Aorta (tissue), 5 donors: ENCODE data around the gene MUC6. TPM values are rescaled to one million over a fixed set of nuclear protein-coding genes. Genes with fewer than 3 reads are reported as not detected.
"Not testable (repeated sequence)": the region's sequence is repeated elsewhere in the genome, so short reads cannot be mapped to it uniquely, and the experiment has no call there.

Experiments used
- ATAC-seq: fragments of 200-7000 bp; cut with Tn5 transposase; one replicate; pipeline ENCODE4 v1.9.1; 2022; ENCODE audit warnings: moderate library complexity; ENCODE audit not compliant: low FRiP score
- DNase-seq, 2 donors: peaks; one replicate each; pipeline ENCODE4 v3.0.0-alpha.2; 2020
- H3K27ac ChIP-seq, 2 donors: one replicate each; pipeline ENCODE4 v1.5.1; 2013; ENCODE audit warnings: low read length in 2 of 2, mild to moderate bottlenecking in 2 of 2, moderate library complexity in 2 of 2, control low read depth in 1 of 2, inconsistent platforms in 1 of 2, low read depth in 1 of 2
- H3K27me3 ChIP-seq, 2 donors: one replicate each; pipeline ENCODE4 v1.6.1; 2013; ENCODE audit warnings: control low read depth in 1 of 2, low read length in 1 of 2, mild to moderate bottlenecking in 1 of 2, moderate library complexity in 1 of 2; ENCODE audit not compliant: insufficient read depth in 2 of 2, control insufficient read depth in 1 of 2
- H3K36me3 ChIP-seq, 2 donors: one replicate each; pipeline ENCODE4 v1.6.1; 2013; ENCODE audit warnings: control low read depth in 1 of 2, low read length in 1 of 2, mild to moderate bottlenecking in 1 of 2; ENCODE audit not compliant: insufficient read depth in 2 of 2, control insufficient read depth in 1 of 2
- H3K4me1 ChIP-seq, 2 donors: one replicate each; pipeline ENCODE4 v1.6.1; 2013; ENCODE audit warnings: low read length in 2 of 2, control low read depth in 1 of 2, mild to moderate bottlenecking in 1 of 2, moderate library complexity in 1 of 2; ENCODE audit not compliant: insufficient read depth in 2 of 2, control insufficient read depth in 1 of 2
- H3K4me3 ChIP-seq, 2 donors: one replicate each; pipeline ENCODE4 v1.5.1; 2013; ENCODE audit warnings: low read length in 2 of 2, control low read depth in 1 of 2, mild to moderate bottlenecking in 1 of 2
- H3K9me3 ChIP-seq: one replicate; pipeline ENCODE4 v1.6.1; 2013; ENCODE audit warnings: mild to moderate bottlenecking, low read length; ENCODE audit not compliant: control insufficient read depth
- WGBS, 2 donors: extraction: QIAGEN DNeasy Blood & Tissue Kit; methylation state at CpG; one replicate each; pipeline ENCODE4 v1.1.7; 2013; 5-methylcytosine and 5-hydroxymethylcytosine counted together
- intact Hi-C, 2 donors: fragments of 100-400 bp; cut with DNase I; formaldehyde crosslinking; loops; one replicate each; pipeline versions ENCODE4 v1.14.2 to v1.15.0; 2022
- polyA plus RNA-seq, 2 donors: library from polyadenylated mRNA; stranded (reverse); fragments of 200-250 nt; gene quantifications; one replicate each; pipeline ENCODE4 v1.2.3, GENCODE V29; 2013
- total RNA-seq, 2 donors: library from RNA; stranded (reverse); fragmentation: NEBNext Ultra II Directional; extraction: Animal tissue kit (Norgen Biotek cat#: 25700); gene quantifications; one replicate each; pipeline ENCODE4 v1.2.1, GENCODE V29; 2021
- donor health status: healthy with polysubstance abuse.
- donor health status: Bipolar disorder and iron deficiency.
- donor health status: DM: no; HTN: no; CAD: no.
- donor health status: DM: no; HTN: no; CAD: no.
- donor health status: DM: yes; HTN: yes; CAD: no.

The MUC6 gene
- total and polyA plus RNA-seq, 4 donors = under 0.01 to 0.49 TPM; not detected in 2

GRCh38 chr11:1022908-1023810, 13.4 kb downstream of the MUC6 start:
- intact Hi-C loops = no loop called here
- Histone ChIP-seq H3K4me3 (no peak overlapping the region), H3K27ac (no peak overlapping the region), H3K27me3 (no peaks in the 10 kb centered on the region), H3K9me3 (no peaks in the 10 kb centered on the region), H3K4me1 (no peaks in the 10 kb centered on the region), H3K36me3 (no peaks in the 10 kb centered on the region)
- DNase-seq (no peak), ATAC-seq (no peak)
- WGBS, 2 donors = 93 to 94% methylated on average over 21 to 28 of the region's 28 CpGs

GRCh38 chr11:1022411-1022810, 14.1 kb downstream of the MUC6 start:
- ATAC-seq (no peak), DNase-seq (no peak)
- H3K36me3 ChIP-seq = no peaks in the 10 kb centered on the region
- H3K4me1 ChIP-seq = no peaks in the 10 kb centered on the region
- no peak overlapping the region for H3K27ac ChIP-seq
- intact Hi-C loops = no loop called here
- H3K27me3 ChIP-seq = no peaks in the 10 kb centered on the region
- H3K9me3 ChIP-seq = no peaks in the 10 kb centered on the region
- H3K4me3 ChIP-seq = no peak overlapping the region
- WGBS, 2 donors = 97% methylated on average over 7 of the region's 7 CpGs

- Histone ChIP-seq H3K9me3 (no peaks in the 10 kb centered on the region), H3K27me3 (no peaks in the 10 kb centered on the region), H3K27ac (no peak overlapping the region), H3K4me1 (no peaks in the 10 kb centered on the region), H3K36me3 (no peaks in the 10 kb centered on the region), H3K4me3 (no peak overlapping the region)
- WGBS, 2 donors = 89 to 93% methylated on average over 18 to 19 of the region's 19 CpGs
- ATAC-seq (no peak), DNase-seq (no peak)
- intact Hi-C loops = no loop called here
These were observed 16.2 kb downstream of the MUC6 start for GRCh38 chr11:1020211-1020905.

- Histone ChIP-seq H3K27me3 (no peaks in the 10 kb centered on the region), H3K9me3 (no peaks in the 10 kb centered on the region), H3K4me1 (no peaks in the 10 kb centered on the region), H3K36me3 (no peaks in the 10 kb centered on the region), H3K4me3 (no peak overlapping the region), H3K27ac (no peak overlapping the region)
- no peak for ATAC-seq
- intact Hi-C loops = no loop called here
- no peak for DNase-seq
- 83 to 85% methylated on average over 21 of the region's 21 CpGs for WGBS, 2 donors
These were observed 17.1 kb downstream of the MUC6 start for GRCh38 chr11:1019321-1019910.

GRCh38 chr11:1018091-1018490, 18.4 kb downstream of the MUC6 start:
- DNase-seq = no peak
- Histone ChIP-seq H3K27me3 (no peaks in the 10 kb centered on the region), H3K27ac (no peak overlapping the region), H3K4me1 (no peaks in the 10 kb centered on the region), H3K36me3 (no peaks in the 10 kb centered on the region), H3K9me3 (no peaks in the 10 kb centered on the region), H3K4me3 (no peak overlapping the region)
- ATAC-seq = no peak
- 92 to 93% methylated on average over 9 of the region's 9 CpGs for WGBS, 2 donors
- intact Hi-C loops = no loop called here

- intact Hi-C loops = no loop called here
- 84 to 88% methylated on average over 12 of the region's 12 CpGs for WGBS, 2 donors
- no peaks in the 10 kb centered on the region for H3K4me1 ChIP-seq
- H3K27me3 ChIP-seq = no peaks in the 10 kb centered on the region
- no peak overlapping the region for H3K4me3 ChIP-seq
- no peaks in the 10 kb centered on the region for H3K9me3 ChIP-seq
- peak in 1 of 2 donors; percentile 87 for DNase-seq
- H3K36me3 ChIP-seq = no peaks in the 10 kb centered on the region
- peak; percentile 65 for ATAC-seq
- H3K27ac ChIP-seq = no peak overlapping the region
These were observed 19.1 kb downstream of the MUC6 start for GRCh38 chr11:1017269-1018005.

GRCh38 chr11:1016610-1017126, 19.9 kb downstream of the MUC6 start:
- H3K36me3 ChIP-seq, H3K4me3 ChIP-seq, H3K27ac ChIP-seq, H3K27me3 ChIP-seq, intact Hi-C loops, DNase-seq, H3K4me1 ChIP-seq, H3K9me3 ChIP-seq: not testable (repeated sequence)
- ATAC-seq = peak; percentile 57
- WGBS, 2 donors = 71 to 73% methylated on average over 7 of the region's 7 CpGs

- no peaks in the 10 kb centered on the region for H3K27me3 ChIP-seq
- intact Hi-C loops = no loop called here
- ATAC-seq (no peak), DNase-seq (no peak)
- WGBS, 2 donors = 94% methylated on average over 20 of the region's 20 CpGs
- no peak overlapping the region for H3K4me3 ChIP-seq
- no peaks in the 10 kb centered on the region for H3K4me1 ChIP-seq
- H3K36me3 ChIP-seq = peaks cover 0 to 4% of the 10 kb centered on the region in 2 donors
- H3K27ac ChIP-seq = no peak overlapping the region
- no peaks in the 10 kb centered on the region for H3K9me3 ChIP-seq
These were observed 20.5 kb downstream of the MUC6 start for GRCh38 chr11:1015826-1016545.
